Fibroblast of villous mesenchyme (primary cell): ENCODE measurements around the gene RCHY1. TPM values are rescaled to one million over a fixed set of nuclear protein-coding genes. Genes with fewer than 3 reads are reported as not detected.
"Not testable (repeated sequence)": the region's sequence is repeated elsewhere in the genome, so short reads cannot be mapped to it uniquely, and the experiment has no call there.

Source experiments
- DNase-seq: peaks from one replicate; pipeline ENCODE4 v3.0.0-alpha.2; 2010; ENCODE audit warnings: low read depth
- H3K4me3 ChIP-seq: 2 replicates; pipeline ENCODE4 v1.5.1; 2011; ENCODE audit warnings: low read depth, mild to moderate bottlenecking, low read length
- CTCF ChIP-seq: IDR thresholded peaks from 2 replicates; pipeline ENCODE4 v1.5.1; 2012; ENCODE audit warnings: low read depth, mild to moderate bottlenecking, low read length; ENCODE audit not compliant: insufficient read depth
- total RNA-seq: library from RNA; depleted of rRNA; stranded (reverse); fragments of >200 nt; gene quantifications from 2 replicates; pipeline ENCODE4 v1.2.3, GENCODE V29; 2012

The RCHY1 gene
- total RNA-seq, 1 donor, result 43.2 TPM

- DNase-seq, result no peak
- H3K4me3 ChIP-seq, result no peak overlapping the region
- TF ChIP-seq CTCF, result no peak
Observed at GRCh38 chr4:75530556-75531322, 16.5 kb upstream of the RCHY1 start.

- no peak overlapping the region for H3K4me3 ChIP-seq
- DNase-seq, result no peak
- no peak for TF ChIP-seq CTCF
Observed at GRCh38 chr4:75527482-75527881, 13.3 kb upstream of the RCHY1 start.

GRCh38 chr4:75525910-75526309, 11.7 kb upstream of the RCHY1 start:
- DNase-seq, result no peak
- no peak overlapping the region for H3K4me3 ChIP-seq
- no peak for TF ChIP-seq CTCF

- TF ChIP-seq CTCF, result no peak
- no peak for DNase-seq
- no peak overlapping the region for H3K4me3 ChIP-seq
Observed at GRCh38 chr4:75525086-75525485, 10.9 kb upstream of the RCHY1 start.

GRCh38 chr4:75519452-75519851, 5.2 kb upstream of the RCHY1 start:
- not testable (repeated sequence) for DNase-seq, H3K4me3 ChIP-seq

- DNase-seq, result no peak
- H3K4me3 ChIP-seq, result no peak overlapping the region
- TF ChIP-seq CTCF, result no peak
Observed at GRCh38 chr4:75516144-75516543, 1.9 kb upstream of the RCHY1 start.

- TF ChIP-seq CTCF, result no peak
- peak overlapping the region; percentile 97 for H3K4me3 ChIP-seq
- DNase-seq, result no peak
Observed at GRCh38 chr4:75514949-75515612, 878 bp upstream of the RCHY1 start.
